Measurements from ENCODE around the gene EPHA8.

Gene EPHA8

GRCh38 chr1:22595108-22595507, 31.8 kb downstream of the EPHA8 start:
- DNase-seq: no peak

DNA sequence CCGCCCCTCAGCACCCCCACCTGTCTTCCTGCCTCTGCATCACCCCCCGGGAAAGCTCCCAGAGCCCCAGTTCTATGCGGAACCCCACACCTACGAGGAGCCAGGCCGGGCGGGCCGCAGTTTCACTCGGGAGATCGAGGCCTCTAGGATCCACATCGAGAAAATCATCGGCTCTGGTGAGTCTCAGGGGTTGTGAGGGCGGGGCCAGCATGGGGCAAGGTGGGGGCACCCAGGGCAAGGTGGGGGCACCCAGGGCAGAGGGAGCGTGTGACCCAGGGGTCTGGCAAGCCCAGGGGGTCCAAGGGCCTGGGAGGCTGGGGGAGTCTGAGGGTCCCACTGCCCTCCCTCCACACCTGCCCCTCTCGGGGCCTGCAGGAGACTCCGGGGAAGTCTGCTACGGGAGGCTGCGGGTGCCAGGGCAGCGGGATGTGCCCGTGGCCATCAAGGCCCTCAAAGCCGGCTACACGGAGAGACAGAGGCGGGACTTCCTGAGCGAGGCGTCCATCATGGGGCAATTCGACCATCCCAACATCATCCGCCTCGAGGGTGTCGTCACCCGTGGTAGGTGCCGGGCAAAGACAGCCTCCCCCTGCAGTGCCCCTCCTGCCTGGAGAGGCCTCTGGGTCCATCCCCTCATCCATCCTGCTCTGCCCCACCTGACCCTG, 34.1 kb downstream of the EPHA8 start:
- DNase-seq: no peak

DNA sequence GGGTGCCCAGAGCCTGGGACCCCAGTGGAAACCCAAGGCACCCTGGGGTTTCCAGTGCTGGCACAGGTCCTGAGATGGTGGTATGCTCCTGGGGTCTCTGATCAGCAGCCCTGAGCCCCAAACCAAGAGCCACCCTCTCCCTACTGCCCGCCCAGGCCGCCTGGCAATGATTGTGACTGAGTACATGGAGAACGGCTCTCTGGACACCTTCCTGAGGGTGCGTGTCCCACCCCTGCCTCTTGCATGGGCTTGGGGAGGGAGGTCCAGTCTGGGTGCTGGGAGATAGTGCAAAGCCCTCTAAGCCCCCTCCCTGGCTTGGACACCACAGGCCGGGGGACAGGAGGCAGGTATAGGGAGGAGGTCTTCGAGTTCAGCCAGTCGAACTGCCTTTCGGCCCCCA, 34.7 kb downstream of the EPHA8 start:
- DNase-seq: no peak

- DNase-seq: no peak
Measured at GRCh38 chr1:22598736-22599135, 35.4 kb downstream of the EPHA8 start.

DNA sequence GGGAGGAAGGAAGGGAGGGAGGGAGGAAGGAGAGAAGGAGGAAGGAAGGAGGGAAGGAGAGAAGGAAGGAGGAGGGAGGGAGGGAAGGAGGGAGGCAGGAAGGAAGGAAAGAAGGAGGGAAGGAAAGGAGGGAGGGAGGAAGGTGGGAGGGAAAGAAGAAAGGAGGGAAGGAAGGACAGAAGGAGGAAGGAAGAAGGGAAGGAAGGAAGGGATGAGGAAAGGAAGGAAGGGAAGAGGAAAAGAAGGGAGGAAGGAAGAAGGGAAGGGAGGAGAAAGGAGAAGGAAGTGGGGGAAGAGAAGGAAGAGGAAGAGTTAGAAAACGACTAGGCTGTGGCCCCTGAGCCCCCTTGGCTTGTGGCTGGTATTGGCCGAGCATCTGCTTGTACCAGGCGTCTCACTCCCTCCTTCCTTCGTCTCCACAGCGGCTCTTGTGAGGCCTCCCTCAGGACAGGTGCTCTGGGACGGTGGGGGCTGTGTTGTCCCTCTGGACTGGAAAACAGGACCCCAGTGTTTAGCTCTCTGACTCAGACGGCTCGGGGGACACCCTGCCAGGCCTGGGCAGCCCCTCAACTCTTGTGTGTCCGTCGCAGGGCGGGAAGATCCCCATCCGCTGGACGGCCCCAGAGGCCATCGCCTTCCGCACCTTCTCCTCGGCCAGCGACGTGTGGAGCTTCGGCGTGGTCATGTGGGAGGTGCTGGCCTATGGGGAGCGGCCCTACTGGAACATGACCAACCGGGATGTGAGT, 37.0 kb downstream of the EPHA8 start:
- no peak for DNase-seq

DNA sequence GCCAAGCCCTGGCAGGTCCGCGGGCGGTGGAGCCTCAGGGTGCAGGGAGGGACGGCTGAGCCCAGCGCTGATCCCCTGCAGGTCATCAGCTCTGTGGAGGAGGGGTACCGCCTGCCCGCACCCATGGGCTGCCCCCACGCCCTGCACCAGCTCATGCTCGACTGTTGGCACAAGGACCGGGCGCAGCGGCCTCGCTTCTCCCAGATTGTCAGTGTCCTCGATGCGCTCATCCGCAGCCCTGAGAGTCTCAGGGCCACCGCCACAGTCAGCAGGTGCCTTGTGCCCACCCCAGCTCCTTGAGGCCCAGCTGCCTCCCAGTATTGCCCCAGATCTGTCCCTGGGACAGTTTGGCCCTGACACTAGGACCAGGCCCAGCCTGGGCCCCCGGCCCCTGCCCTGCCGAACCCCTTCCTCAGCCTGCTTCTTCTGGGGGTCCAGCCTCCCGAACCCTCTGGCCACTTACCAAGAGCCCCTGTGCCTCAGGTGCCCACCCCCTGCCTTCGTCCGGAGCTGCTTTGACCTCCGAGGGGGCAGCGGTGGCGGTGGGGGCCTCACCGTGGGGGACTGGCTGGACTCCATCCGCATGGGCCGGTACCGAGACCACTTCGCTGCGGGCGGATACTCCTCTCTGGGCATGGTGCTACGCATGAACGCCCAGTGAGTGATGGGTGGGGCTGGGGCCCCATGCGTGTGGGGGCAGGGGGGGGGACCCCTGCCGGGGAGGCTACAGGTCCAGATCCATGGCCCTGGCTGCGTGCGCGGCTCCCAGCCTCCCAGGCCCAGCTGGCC, 37.7 kb downstream of the EPHA8 start:
- DNase-seq: no peak

DNA sequence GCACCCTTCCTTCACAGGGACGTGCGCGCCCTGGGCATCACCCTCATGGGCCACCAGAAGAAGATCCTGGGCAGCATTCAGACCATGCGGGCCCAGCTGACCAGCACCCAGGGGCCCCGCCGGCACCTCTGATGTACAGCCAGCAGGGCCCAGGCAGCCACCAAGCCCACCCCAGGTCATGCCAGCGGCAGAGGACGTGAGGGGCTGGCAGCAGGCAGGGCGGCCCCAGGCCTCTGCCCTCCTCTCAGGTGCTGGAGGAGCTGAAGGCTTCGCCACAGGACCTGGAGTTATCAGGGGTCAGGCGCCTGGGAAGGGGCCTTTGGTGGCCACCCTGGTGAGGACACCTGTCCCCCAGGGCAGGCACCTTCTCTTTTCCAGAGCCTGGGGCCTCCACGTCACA, 38.3 kb downstream of the EPHA8 start:
- no peak for DNase-seq

GRCh38 chr1:22602060-22602740, 38.9 kb downstream of the EPHA8 start:
- DNase-seq: no peak

GRCh38 chr1:22606161-22606560, 42.9 kb downstream of the EPHA8 start:
- DNase-seq: no peak

DNA sequence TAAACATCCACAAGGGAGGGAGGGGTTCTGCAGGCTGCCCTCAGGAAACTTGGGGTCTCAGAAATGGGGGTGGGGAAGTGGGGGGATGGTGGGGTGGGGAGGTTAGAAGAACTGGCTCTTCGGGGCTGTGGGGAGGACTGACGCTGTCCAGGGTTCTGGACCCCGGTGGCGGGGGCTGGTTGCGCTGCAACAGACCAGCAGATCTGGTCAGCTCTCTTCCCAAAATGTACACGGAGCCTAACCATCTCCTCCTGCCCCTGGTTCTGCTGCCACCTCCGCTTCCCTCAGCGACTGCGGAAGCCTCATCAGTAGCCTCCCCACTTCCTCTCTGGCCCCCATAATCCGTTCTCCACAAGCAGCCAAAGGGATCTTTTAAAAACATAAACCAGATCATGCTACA, 43.9 kb downstream of the EPHA8 start:
- no peak for DNase-seq

GRCh38 chr1:22608361-22608760, 45.1 kb downstream of the EPHA8 start:
- DNase-seq: no peak

GRCh38 chr1:22609291-22609690, 46.0 kb downstream of the EPHA8 start:
- DNase-seq: no peak

- DNase-seq: no peak
Measured at GRCh38 chr1:22611530-22611947, 48.2 kb downstream of the EPHA8 start.

GRCh38 chr1:22612671-22613571, 49.6 kb downstream of the EPHA8 start:
- no peak for DNase-seq

GRCh38 chr1:22613572-22613918, 50.3 kb downstream of the EPHA8 start:
- no peak for DNase-seq

DNA sequence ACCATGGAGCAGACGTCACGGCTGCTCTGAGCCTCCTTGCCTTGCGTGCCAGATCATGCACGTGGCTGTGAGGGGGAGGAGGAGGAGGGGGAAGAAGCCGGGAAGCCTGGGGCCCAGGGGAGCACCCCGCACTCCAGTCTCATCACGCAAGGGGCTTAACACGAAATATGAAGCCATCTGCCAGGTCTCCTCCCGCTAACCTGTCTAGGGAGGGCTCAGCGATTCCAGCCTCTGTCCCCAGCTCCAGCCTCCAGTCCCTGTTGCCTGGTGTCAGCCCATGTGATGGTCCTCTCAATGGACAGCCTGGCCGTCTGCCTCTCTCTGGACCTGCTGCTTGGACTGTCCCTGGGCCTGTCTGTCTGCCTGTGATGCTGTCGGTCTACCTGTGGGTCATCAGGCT, 50.7 kb downstream of the EPHA8 start:
- no peak for DNase-seq

DNA sequence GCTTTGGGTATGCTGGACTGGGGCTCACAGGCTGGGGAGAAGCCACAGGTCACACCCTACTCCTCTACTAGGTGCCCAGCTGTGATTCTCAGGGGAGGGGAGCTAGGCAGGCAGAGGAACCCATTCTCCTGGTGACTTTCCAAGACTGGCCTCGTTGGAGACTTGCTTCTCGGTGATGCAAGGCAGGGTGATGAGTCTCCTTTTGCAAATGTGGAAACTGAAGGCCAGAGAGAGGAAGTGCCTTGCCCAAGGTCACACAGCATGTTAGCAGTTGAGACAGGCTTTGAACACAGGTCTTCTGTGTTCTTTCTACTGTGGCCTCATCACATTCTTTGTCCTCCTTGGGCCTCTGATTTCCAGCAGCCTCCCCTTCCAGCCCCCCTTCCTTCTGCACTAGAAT, 52.6 kb downstream of the EPHA8 start:
- DNase-seq: no peak

DNA sequence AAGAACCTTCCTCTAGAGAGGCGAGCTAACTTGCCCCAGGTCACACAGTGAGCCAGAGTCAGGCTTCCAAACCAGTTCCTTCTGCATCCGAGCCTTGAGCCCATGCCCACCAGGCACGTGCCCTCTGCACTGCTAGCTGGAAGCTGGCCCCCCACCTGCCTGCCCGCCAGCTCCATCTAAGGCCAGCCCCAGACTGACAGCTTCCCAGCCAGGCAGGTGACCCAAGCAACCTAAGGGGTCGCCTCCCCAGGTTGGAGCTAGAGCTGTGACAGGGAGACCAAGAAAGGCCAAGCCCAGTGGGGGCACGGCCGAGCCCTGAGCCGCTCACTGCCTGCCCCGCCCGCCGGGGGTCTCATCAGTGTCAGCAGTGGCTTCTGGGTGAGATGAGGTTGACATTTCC, 53.3 kb downstream of the EPHA8 start:
- no peak for DNase-seq

- DNase-seq: no peak
Measured at GRCh38 chr1:22618056-22618455, 54.8 kb downstream of the EPHA8 start.

DNA sequence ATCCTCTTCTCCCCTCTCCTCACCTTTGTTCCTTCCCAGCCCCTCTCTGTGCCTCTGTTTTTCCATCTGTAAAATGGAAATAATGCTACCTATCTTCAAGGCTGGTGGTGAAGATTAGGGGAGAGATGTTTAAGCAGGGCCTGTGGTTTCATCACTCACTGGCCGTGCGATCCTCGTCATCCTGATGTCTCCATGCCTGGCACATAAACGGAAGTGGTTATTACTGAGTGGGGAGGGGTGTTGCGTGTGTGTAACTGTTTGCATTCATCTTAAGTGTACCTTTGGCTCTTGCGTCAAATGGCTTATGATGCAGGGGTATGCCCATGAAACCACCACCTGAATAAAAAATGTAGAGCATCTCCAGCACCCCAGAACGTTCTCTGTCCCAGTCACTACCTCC, 56.0 kb downstream of the EPHA8 start:
- no peak for DNase-seq

DNA sequence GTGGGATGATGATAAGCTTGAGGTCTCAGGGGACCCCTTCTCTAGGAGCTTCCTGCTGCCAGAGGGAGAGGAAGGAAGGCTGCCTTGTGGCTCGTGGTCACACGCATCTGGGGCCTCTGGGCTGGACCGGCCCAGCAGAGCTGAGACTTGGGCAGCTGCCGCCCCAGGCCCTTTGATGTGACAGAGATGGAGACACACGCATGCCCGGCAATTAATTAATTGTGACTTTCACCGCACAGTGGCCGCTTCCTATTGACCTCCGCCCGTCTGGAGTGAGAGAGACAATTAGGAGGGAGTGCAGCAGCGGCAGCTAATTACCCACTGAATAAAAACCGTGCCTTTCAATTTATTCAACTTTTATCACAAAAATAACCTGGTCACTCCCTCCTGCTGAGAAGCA, 56.5 kb downstream of the EPHA8 start:
- DNase-seq: no peak

GRCh38 chr1:22621761-22622160, 58.5 kb downstream of the EPHA8 start:
- no peak for DNase-seq
